Ovary (tissue), 3 donors: ENCODE measurements around the gene TADA2A.

Experiments used
- EP300 ChIP-seq: sonication (generic); formaldehyde crosslinking; IDR thresholded peaks from one replicate; pipeline ENCODE4 v1.6.1; 2017; ENCODE audit warnings: antibody characterized with exemption
- TF ChIP-seq, protein P1 (sequence below), 3 donors: fragments of 450-650 bp in 2 of 3; fragments of 200-600 bp in 1 of 3; IDR thresholded peaks; one replicate each; pipeline versions ENCODE4 v1.5.1 to v1.8.0; 2016 to 2022; ENCODE audit warnings: antibody characterized with exemption in 3 of 3, mild to moderate bottlenecking in 1 of 3
- donor health status: DM: no; HTN: no; CAD: no.

DNA sequence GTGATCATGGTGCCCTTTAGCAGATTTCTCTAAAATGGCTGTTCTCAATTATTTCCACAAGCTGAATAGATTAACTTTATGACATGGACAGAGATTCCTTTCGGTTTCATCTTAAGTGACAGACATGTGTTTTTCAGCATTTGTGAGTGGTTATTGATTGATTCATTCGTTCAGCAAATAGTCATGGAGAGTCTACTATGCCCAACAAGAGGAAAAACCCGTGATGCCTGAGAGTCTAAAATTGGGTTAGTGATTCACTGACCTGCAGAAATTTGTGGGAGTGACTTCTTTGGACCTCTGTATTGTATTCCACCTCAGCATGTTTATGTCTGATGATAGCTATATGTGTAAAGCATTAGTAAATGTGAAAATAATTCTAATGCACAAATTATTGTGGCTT lies 55.0 kb downstream of the TADA2A start:
- TF ChIP-seq EP300, result no peak
- TF ChIP-seq, protein P1, sequence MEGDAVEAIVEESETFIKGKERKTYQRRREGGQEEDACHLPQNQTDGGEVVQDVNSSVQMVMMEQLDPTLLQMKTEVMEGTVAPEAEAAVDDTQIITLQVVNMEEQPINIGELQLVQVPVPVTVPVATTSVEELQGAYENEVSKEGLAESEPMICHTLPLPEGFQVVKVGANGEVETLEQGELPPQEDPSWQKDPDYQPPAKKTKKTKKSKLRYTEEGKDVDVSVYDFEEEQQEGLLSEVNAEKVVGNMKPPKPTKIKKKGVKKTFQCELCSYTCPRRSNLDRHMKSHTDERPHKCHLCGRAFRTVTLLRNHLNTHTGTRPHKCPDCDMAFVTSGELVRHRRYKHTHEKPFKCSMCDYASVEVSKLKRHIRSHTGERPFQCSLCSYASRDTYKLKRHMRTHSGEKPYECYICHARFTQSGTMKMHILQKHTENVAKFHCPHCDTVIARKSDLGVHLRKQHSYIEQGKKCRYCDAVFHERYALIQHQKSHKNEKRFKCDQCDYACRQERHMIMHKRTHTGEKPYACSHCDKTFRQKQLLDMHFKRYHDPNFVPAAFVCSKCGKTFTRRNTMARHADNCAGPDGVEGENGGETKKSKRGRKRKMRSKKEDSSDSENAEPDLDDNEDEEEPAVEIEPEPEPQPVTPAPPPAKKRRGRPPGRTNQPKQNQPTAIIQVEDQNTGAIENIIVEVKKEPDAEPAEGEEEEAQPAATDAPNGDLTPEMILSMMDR (IDR thresholded peaks at IDR 0.05), result no peak
